Fibroblast of upper back skin (primary cell): ENCODE measurements around the gene CDO1.
"Not testable (repeated sequence)": the region's sequence is repeated elsewhere in the genome, so short reads cannot be mapped to it uniquely, and the experiment has no call there.

ENCODE experiments used
- DNase-seq: peaks from one replicate; pipeline ENCODE4 v3.0.0-alpha.2; 2013

CDO1 gene

DNA sequence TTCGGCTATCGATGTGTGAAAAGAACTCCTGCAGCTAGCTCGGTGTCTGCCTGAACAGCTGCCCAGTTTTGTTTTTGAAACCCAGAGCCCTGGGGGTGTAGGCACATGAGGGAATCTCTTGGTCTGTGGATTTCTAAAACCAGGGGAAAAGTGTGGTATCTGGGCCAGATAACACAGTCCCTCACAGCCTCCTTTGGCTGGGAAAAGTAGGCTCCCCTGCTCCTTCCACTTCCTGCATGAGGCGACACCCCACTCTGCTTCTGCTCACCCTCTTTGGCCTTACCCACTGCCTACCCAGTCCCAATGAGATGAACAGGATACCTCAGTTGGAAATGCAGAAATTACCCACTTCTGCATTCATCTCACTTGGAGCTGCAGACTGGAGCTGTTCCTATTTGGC, 9.5 kb upstream of the CDO1 start:
- no peak for DNase-seq

DNA sequence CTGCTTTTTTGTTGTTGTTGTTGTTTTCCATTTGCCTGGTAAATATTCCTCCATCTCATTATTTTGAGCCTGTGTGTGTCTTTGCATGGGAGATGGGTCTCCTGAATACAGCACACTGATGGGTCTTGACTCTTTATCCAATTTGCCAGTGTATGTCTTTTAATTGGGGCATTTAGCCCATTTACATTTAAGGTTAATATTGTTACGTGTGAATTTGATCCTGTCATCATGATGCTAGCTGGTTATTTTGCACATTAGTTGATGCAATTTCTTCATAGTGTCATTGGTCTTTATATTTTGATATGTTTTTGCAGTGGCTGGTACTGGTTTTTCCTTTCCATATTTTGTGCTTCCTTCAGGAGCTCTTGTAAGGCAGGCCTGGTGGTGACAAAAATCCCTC, 8.5 kb upstream of the CDO1 start:
- not testable (repeated sequence) for DNase-seq

DNA sequence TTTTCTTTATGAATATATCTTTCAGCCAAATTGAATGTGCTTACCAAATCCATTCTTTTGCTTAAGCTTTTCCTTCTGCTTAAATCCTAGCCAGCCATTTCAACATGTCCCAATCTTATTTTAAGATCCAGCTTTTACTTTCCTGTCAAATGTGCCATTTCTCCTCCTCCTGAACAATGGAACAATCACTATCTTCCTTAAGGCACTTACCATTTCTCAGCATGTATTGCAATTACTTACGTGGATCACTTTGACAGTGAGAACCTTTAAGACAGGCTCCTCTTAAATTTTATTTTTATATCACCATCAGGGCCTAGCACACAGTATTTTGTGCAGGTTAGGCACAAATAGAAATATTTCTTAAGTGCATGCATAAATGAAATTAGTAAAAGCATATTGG, 4.4 kb upstream of the CDO1 start:
- DNase-seq: no peak

DNA sequence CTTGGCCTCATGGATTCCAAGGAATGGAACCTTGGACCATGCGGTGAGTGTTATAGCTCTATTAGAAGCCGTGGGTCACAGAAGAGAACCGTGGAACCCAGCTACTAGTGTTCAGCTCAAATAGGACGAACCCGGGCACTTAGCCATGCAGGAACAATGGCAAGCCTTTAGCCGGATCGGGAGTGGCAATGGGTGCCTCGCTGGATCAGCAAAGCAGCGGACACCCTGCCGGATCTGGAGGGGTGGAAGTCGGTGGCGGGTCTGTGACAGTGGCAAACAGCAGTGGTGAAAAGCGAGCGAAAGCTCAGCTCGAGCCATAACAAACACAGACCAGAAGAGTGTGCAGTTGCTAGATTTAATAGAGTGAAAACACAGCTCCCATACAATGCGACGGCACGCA, 2.4 kb upstream of the CDO1 start:
- no peak for DNase-seq

DNA sequence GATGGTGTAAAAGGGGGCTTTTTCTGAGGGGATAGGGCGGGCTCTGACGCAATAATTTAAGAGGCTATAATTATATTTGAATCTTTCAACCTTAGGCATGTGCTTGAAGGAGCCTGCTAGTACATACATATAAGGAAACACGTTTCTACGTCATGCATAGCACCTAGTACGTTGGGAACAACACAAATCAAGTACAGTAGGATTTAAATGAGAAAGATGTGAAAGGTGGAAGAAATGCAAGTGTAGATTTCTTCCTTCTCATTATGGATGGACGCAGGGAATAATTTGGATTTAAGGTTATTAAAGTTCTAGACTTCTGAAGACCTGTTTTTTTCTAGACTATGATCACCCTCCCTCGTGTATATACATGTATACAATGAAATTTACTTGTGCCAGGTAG, 927 bp upstream of the CDO1 start:
- no peak for DNase-seq

GRCh38 chr5:115815693-115816225, 700 bp downstream of the CDO1 start:
- no peak for DNase-seq

- DNase-seq: no peak
Measured at GRCh38 chr5:115815006-115815692, 1.3 kb downstream of the CDO1 start.

DNA sequence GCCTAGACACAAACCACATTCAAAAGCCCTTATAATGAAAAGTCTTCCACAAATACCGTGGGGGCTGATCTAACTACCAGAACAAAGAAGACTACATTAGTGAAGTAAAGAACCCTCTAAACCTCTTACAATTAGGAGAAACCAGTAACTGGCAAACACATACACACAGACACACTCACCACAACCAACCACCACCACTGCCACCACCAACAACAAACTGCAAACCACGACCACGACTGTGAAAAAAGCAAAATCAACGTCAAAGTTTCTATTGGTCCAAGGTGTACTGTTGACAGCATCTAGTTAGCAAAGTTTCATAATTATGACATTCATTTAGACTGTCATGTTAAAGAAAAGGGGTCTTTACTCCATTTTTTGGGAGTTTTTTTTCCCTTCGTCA, 2.7 kb downstream of the CDO1 start:
- DNase-seq: no peak

GRCh38 chr5:115812372-115812771, 4.1 kb downstream of the CDO1 start:
- DNase-seq: no peak

GRCh38 chr5:115811406-115811805, 5.1 kb downstream of the CDO1 start:
- DNase-seq: no peak

DNA sequence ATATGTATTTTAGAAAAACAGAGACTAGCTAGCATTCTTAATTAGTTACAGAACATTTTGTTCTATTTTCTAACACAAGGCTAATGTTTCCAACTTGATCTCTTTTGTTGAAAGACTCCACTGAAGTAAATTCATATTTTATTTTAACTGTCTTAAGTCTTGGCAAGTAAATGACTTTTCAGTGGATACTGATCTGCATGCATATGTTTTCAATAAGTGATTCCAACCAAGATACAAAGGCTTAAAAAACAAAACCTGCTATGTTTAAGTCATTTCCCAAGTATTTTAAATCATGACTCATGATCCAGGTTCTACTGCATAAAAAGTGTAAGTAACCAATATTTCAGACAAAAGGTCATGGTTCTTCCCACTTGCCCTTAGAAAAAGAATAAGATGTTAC, 5.7 kb downstream of the CDO1 start:
- peak; percentile 93 for DNase-seq

DNA sequence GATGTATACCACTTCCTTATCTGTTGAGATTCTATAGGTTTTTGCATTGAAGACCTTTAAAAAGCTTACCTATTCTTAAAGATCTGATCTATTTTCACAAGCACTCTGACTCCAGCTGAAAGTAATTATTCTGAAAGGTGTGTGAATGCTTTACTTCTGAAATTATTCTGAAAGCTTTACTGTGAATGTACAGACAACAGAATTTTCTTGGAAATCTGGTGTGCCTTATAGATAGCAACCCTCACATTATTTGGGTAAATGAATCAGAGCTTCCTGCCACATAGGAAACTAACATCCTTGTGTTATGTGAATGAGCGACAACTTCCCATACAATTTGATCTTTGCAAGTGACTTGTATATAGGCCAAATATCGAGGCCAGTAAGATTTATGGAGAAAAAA, 6.5 kb downstream of the CDO1 start:
- no peak for DNase-seq

GRCh38 chr5:115808066-115808465, 8.4 kb downstream of the CDO1 start:
- DNase-seq: not testable (repeated sequence)

DNA sequence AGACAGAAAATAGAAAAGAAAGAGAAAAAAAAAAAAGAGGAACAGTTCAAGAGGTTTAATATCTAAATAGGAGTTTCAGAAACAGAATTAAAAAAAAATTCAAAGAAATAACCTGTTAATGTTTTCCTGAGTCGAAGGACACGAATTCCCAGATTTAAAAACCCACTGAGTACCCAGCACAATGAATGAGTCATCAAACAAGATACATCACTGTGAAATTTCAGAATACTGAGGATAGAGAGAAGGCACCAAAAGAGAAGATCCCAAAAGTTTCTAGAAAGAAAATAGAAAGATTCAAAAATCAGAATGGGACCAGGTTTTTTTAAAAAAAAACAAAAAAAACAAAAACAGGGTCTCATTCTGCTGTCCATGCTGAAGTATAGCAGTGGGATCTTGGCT, 8.8 kb downstream of the CDO1 start:
- DNase-seq: no peak

DNA sequence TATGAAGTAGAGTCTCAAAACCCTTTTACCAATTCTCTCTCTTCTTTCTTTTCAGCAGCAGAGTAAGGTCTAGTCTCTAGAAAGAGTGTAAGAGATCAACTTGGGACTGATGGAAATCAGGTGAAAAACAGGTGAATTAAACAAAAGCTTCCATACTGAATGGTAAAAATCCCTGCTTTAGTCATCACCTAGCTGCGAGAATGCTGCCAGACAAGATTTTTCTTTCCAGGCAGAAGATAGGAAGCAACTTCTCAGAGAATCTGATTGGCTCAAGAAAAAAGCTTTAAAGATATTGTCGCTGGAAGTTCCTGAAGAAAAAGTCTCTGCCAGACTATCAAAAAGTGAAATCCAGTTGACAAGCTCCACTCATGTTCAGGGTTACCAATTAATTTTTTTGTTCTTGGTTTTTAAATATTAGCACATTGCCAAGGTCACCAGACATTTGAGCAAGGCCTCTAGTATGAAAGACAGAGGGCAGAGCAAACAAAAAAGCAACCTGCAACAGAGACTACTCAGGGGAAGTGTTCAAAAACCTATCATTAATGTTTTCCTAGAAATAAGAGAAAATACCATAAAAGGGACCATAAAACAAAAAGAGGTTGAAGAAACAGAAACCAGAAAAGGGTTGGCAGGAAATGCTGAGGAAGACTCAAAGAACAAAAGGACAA, 9.3 kb downstream of the CDO1 start:
- DNase-seq: no peak

GRCh38 chr5:115801984-115802383, 14.5 kb downstream of the CDO1 start:
- DNase-seq: no peak

DNA sequence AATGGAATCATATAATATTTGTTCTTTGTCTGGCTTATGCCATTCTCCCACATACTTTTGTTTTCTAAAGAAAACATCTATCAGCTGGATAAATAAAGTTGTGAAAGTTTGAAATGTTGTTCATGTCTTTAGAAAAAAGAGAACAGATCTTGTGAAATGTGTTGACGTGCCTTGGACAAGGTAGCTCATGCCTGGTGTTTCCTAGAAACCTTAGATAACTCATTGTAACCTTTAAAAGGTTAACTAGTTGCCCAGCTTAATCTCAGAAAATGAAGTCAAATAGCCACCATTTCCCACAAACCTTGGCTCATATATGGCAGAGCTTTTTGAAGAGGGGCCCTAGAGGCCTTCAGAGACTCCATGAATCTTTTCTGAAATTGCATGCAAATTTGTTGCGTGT, 15.3 kb downstream of the CDO1 start:
- no peak for DNase-seq

DNA sequence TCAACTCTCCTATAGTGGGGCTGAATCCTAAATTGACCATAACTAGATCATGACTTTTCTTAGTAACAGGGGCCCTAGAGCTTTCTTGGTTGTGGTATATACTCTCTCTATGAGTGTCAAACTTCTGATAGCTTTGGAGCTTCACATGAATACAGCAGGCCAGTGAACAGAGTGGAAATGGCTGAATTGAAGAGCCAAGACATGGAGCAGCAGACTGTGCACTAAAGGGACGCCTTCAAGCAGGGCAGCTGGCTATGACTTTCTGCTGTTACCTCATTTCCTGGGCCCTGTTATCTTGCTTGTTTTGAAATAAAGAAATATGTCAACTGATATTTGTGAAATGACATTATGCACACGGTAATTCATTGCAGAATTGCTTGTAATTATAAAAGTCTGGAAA, 16.4 kb downstream of the CDO1 start:
- DNase-seq: no peak

- no peak for DNase-seq
Measured at GRCh38 chr5:115798252-115798651, 18.2 kb downstream of the CDO1 start.

DNA sequence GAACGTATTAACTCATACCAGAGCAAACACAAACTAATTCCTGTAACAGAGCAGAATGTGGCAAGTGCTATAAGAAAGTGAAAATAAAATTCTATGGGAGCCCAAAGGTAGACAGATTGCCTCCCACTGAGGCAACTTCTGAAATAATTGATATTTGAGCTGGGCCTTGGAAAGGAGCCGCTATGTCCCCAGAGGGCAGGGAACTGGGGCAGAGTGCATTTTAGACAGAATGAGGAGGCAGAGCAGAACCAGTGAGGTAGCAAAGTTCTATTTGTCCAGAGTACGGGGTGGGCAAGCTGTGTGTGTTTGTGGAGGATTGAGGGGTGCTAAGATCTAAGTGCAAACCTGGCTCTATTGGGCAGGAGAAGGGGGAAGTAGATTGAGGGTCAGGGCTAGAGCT, 19.8 kb downstream of the CDO1 start:
- DNase-seq: no peak

DNA sequence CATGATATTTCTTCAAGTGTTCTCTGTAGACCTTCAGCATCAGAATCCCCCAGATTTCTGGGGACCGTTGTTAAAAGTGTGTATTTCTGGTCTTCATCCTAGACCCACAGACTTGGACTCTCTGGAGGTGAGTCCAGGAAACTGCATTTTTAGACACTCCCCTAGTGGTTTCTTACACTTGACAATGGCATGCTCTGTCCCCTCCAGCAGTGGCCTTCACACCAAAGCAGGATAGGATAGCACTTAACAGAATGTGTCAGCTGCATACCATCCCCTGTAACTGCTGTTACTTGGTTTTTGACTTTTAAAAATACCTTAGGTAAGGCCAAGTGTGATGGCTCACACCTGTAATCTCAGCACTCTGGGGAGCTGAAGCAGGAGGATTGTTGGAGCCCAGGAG, 20.8 kb downstream of the CDO1 start:
- no peak for DNase-seq

- DNase-seq: no peak
Measured at GRCh38 chr5:115788440-115788839, 28.0 kb downstream of the CDO1 start.

DNA sequence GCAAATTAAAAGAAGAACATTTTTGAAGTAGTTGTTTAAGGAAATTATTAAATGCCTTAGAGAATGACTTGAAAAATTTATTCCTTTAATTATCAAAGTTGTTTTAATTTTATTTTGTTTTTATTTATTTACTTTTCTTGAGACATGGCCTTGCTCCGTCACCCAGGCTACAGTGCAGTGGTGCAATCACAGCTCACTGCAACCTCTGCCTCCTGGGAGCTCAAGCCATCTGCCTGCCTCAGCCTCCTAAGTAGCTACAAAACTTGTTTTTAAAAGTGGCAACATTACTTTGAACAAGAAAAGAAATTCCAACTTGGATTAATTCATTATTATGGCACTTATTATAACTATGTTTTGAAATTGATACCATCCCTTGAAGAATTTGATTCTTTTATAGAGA, 29.0 kb downstream of the CDO1 start:
- DNase-seq: no peak

- peak; percentile 17 for DNase-seq
Measured at GRCh38 chr5:115785381-115786065, 30.9 kb downstream of the CDO1 start.
